GM12878 (cell line): Measurements from ENCODE around the gene GLIPR2. TPM values are rescaled to one million over a fixed set of nuclear protein-coding genes. Genes with fewer than 3 reads are reported as not detected.

ENCODE experiments used
- BACH1 ChIP-seq: fragments of 450-650 bp; IDR thresholded peaks from 2 replicates; pipeline ENCODE4 v1.6.1; 2017; ENCODE audit warnings: mild to moderate bottlenecking, borderline replicate concordance
- CBX5 ChIP-seq: sonication (generic); IDR thresholded peaks from 2 replicates; pipeline ENCODE4 v1.6.1; 2016; ENCODE audit warnings: low read depth, moderate library complexity, mild to moderate bottlenecking, inconsistent platforms
- CUX1 ChIP-seq: IDR thresholded peaks from 2 replicates; pipeline ENCODE4 v1.6.1; 2012; ENCODE audit warnings: improper control_type of control experiment, low read depth, low read length; ENCODE audit not compliant: insufficient replicate concordance
- EGR1 ChIP-seq, 2 experiments: IDR thresholded peaks; 1 replicate in 1 of 2; 2 replicates in 1 of 2; pipeline ENCODE4 v1.6.1; 2011 to 2012; ENCODE audit warnings: low read depth in 2 of 2, low read length in 2 of 2, borderline replicate concordance in 1 of 2, mild to moderate bottlenecking in 1 of 2, moderate library complexity in 1 of 2
- FOXK2 ChIP-seq: fragments of 450-650 bp; IDR thresholded peaks from 2 replicates; pipeline ENCODE4 v1.6.1; 2017; ENCODE audit warnings: mild to moderate bottlenecking, moderate library complexity
- GATAD2B ChIP-seq: fragments of 450-650 bp; conservative IDR thresholded peaks from 2 replicates; pipeline ENCODE4 v1.6.1; 2017; ENCODE audit warnings: low read depth, mild to moderate bottlenecking, moderate library complexity
- HDGF ChIP-seq: fragments of 450-650 bp; IDR thresholded peaks from 2 replicates; pipeline ENCODE4 v1.6.1; 2016; ENCODE audit warnings: antibody characterized with exemption
- IKZF2 ChIP-seq, 2 experiments: fragments of 450-650 bp; IDR thresholded peaks; 2 replicates each; pipeline ENCODE4 v1.6.1; 2017; ENCODE audit warnings: mild to moderate bottlenecking in 2 of 2, moderate library complexity in 2 of 2
- IRF3 ChIP-seq: fragments of 450-650 bp; IDR thresholded peaks from 2 replicates; pipeline ENCODE4 v1.6.1; 2014; ENCODE audit warnings: mild to moderate bottlenecking
- REST ChIP-seq: IDR thresholded peaks from 2 replicates; pipeline ENCODE4 v1.6.1; 2012; ENCODE audit warnings: mild to moderate bottlenecking, low read depth, low read length
- polyA plus RNA-seq, 11 experiments: library from polyadenylated mRNA; depleted of rRNA in 4 of 11; unstranded in 6 of 11; stranded (reverse) in 5 of 11; fragments of >200 nt; fragmentation: Nextera tagmentation in 4 of 11; fragmentation: Illumina TruSeq in 1 of 11; extraction: Ambion mirVana in 4 of 11; extraction: Trizol in 1 of 11; gene quantifications; 1 replicate in 1 of 11; 2 replicates in 10 of 11; pipeline versions ENCODE4 v1.2.1 to v1.2.3, GENCODE V29; 2011 to 2016; ENCODE audit warnings: inconsistent platforms in 2 of 11, missing spikeins in 2 of 11, low read depth in 1 of 11
- total RNA-seq, 4 experiments: library from RNA; depleted of rRNA in 3 of 4; stranded (reverse); fragments of >200 nt in 3 of 4; fragmentation: Illumina TruSeq in 1 of 4; extraction: Trizol in 1 of 4; gene quantifications; 2 replicates each; pipeline versions ENCODE4 v1.2.1 to v1.2.3, GENCODE V29; 2013 to 2021

GLIPR2 gene
- total and polyA plus RNA-seq, 10 of the 15 experiments (the other 5 are each of a cell fraction or from before 2014, with no cell fraction given), result 0.41 to 3.5 (median 2.2) TPM

- no peak for TF ChIP-seq CUX1
- TF ChIP-seq CBX5, result no peak
- no peak for TF ChIP-seq EGR1 (IDR thresholded peaks at IDR 0.05; ENCODE audit: borderline replicate concordance in 1 of 2, low read depth in 2 of 2, low read length in 2 of 2)
- no peak for TF ChIP-seq REST
- TF ChIP-seq GATAD2B, result no peak
- TF ChIP-seq HDGF, result no peak
- no peak for TF ChIP-seq FOXK2
- no peak for TF ChIP-seq IRF3
- no peak for TF ChIP-seq BACH1
- 0 out of 4 replicates have a peak, but pooled peaks have one; percentile 13 to 21 for TF ChIP-seq IKZF2 (IDR thresholded peaks at IDR 0.05)
Observed at GRCh38 chr9:36092509-36093215, 43.9 kb upstream of the GLIPR2 start (continued).
